GM13976 (cell line): ENCODE data around the gene SPARCL1.

Source experiments
- DNase-seq: peaks from one replicate; pipeline ENCODE4 v3.0.0; 2012; ENCODE audit warnings: low spot score
- in situ Hi-C: fragments of 300-500 bp; cut with MboI; formaldehyde crosslinking; loops from one replicate; pipeline ENCODE4 v1.12.0; 2022; ENCODE audit warnings: low sequenced_read_pairs, mixed read lengths, inconsistent platforms; ENCODE audit not compliant: unreplicated experiment
- TF ChIP-seq, protein P1 (sequence below): IDR thresholded peaks from 2 replicates; pipeline ENCODE4 v1.5.1; 2012; ENCODE audit warnings: borderline replicate concordance, mild to moderate bottlenecking; ENCODE audit not compliant: insufficient read depth; ENCODE audit errors: extremely low read depth, missing control alignments, control extremely low read depth

Gene SPARCL1

DNA sequence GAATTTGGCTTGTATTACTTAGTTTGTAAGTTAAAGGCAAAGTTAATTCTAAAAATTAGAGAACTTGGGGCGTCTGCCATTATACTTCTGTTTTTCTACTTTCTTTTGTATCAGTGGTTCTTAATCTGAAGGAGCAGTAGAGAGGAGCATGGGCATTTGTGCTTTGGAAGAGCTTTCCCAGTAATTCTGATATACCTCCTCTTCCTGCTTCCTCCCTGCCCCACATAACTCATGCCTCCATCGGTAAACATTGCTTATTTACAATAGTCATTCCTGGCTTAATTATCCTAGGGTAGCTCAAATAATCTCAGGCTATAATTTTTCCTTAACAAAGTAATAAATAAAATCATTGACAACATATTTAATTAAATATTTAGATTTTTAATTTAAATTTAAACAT, 37.1 kb upstream of the SPARCL1 start:
- no peak for DNase-seq
- TF ChIP-seq, protein P1, sequence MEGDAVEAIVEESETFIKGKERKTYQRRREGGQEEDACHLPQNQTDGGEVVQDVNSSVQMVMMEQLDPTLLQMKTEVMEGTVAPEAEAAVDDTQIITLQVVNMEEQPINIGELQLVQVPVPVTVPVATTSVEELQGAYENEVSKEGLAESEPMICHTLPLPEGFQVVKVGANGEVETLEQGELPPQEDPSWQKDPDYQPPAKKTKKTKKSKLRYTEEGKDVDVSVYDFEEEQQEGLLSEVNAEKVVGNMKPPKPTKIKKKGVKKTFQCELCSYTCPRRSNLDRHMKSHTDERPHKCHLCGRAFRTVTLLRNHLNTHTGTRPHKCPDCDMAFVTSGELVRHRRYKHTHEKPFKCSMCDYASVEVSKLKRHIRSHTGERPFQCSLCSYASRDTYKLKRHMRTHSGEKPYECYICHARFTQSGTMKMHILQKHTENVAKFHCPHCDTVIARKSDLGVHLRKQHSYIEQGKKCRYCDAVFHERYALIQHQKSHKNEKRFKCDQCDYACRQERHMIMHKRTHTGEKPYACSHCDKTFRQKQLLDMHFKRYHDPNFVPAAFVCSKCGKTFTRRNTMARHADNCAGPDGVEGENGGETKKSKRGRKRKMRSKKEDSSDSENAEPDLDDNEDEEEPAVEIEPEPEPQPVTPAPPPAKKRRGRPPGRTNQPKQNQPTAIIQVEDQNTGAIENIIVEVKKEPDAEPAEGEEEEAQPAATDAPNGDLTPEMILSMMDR, result no peak
- in situ Hi-C loops, result no loop called here

DNA sequence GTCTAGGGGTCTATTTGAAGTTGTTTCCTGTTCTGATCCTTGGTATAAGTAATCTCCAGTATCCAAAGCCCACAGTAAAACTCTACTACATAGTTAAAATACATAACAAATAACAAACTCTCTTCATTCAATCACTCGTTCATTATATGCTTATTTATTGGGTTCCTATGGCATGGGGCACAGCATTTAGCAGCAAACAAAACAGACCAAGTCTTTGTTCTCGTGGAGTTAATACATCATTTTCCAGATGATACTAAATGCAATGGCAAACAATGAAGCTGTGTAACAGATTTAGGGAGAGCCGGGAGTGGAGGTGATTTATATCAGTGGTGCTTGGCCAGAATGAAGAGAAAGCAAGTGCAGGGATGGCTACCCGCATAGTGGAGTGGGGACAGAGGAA, 36.6 kb upstream of the SPARCL1 start:
- TF ChIP-seq, protein P1, result no peak
- no peak for DNase-seq
- in situ Hi-C loops, result no loop called here

DNA sequence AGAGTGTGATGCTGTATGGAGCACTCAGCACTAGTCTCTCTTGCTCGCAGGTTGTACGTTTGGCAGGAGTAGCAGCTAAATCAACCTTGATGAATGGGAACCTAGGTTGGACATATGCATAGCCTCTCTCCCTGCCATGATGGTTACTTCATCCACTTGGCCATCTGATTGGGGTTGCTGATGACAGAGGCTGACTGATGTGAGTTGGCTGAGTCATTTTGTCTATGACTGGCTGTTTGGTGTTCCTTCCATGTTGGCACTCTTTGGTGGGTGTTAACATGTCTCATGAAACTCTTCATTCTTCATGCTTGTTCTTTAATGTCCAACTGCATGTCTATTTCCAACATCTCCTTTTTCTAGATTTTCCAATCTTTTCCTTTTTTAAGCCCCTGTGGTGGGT, 31.6 kb upstream of the SPARCL1 start:
- in situ Hi-C loops, result no loop called here
- DNase-seq, result no peak
- TF ChIP-seq, protein P1, result no peak

DNA sequence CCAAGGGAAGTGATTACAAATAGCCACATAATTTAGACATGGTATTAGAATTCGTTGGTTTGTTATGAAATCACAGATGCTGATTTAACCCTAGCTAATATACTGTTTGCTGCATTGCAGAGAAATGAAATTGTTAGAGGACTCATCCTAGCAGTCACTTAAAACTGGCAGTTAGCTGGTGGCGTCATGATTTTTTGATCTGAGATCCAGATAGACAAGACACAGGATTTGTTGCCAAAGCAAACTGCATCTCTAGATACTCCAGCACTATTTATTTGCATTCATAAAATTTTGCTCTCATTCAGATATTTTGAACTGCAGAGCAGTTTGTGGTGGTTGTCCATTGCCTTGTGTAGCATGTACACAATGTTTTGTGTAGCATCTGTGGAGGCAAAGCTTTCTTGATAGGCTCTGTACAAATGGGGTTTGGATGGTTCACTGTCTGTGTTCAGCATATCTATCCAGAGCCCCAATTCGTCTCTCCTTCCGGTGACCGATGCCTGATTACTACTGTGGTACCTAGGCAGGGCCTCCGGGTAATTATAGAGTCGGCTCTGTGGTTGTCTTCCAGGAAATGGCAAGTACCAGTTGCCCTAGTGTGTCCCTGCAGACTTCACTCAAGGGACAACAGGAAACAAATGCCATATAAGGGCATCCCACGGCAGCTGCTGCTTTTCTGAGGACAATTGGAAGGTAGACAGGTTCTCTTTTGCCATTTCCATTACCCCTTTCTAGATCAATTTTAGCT, 30.1 kb upstream of the SPARCL1 start:
- in situ Hi-C loops, result no loop called here
- no peak for DNase-seq
- TF ChIP-seq, protein P1, result no peak

DNA sequence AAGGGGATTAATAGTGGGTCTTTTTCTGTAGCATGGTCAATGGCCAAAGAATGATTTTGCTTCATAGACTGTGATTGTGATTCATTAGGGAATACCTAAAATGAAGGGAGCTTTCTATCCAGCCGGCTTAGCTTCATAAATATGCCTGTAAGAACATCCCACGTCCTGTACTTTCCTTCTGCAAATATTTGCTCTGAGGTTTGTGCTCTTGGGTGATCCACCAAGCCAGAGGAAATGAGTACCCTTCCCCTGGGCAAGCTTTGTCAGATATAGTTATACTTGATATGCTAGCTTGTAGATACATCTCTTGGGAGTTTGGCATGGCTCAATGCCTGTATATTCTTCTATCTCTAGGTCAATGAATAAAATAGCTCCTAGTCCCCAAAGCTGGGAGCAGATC, 28.2 kb upstream of the SPARCL1 start:
- in situ Hi-C loops, result no loop called here
- DNase-seq, result no peak
- TF ChIP-seq, protein P1, result no peak

DNA sequence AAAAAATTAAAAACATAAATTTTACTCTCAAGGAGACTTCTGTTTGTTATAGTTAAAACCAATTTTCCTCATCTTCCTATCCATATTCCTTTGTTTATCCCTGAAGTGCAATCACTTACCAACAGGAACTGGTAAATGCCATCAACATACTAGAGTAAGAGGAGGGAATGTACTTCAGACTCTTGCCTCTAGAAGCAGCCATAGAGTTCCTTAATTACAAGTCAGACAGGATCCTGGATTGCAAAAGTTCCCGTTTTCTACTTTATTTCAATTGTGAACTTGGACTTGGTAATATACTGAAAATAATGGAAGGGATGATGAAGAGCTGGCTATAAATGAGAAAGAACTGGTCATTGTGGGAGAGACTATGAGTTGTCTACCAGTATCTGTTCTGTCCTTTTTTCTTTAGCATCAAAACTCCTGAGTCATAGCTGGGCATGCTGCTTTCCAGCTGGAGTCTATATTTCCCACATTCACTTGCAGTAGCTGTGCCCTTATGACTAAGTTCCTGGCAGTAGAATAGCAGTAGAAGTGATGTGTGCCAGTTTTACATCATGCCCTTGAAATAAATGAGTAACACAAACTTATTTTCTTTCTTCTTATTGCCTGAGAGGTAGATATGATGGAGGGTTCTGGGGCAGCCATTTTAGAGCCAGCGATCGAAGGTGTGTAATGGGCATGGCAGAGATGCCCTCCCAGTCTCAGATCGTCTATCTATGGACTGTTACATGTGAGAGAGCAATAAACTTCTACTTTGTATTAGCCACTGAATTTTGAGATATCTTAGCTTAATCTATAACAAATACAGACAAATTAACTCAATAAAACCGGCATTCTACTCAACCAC, 26.8 kb upstream of the SPARCL1 start:
- TF ChIP-seq, protein P1, result no peak
- no peak for DNase-seq
- in situ Hi-C loops, result no loop called here
